ENCODE data around the gene SEZ6L2. TPM values are rescaled to one million over a fixed set of nuclear protein-coding genes. Genes with fewer than 3 reads are reported as not detected.

The SEZ6L2 gene
- total and polyA plus RNA-seq, 2 of the 8 experiments (the other 6 are each of a cell fraction or from before 2014, with no cell fraction given): 43.5 to 47.7 TPM

- no peak for TF ChIP-seq MAFK (IDR thresholded peaks at IDR 0.05; ENCODE audit: low read depth, low read length)
- TF ChIP-seq TAF7 (optimal IDR thresholded peaks at IDR 0.05; ENCODE audit: borderline replicate concordance, low read depth, low read length): no peak
- TF ChIP-seq SIRT6 (IDR thresholded peaks at IDR 0.05; ENCODE audit: low read length): no peak
- no peak for TF ChIP-seq NRF1 (IDR thresholded peaks at IDR 0.05; ENCODE audit: low read depth, low read length)
- TF ChIP-seq ATF2 (IDR thresholded peaks at IDR 0.05; ENCODE audit: low read length): no peak
- TF ChIP-seq JUN (IDR thresholded peaks at IDR 0.05; ENCODE audit: low read depth, low read length): no peak
- no peak for TF ChIP-seq TAF1 (IDR thresholded peaks at IDR 0.05; ENCODE audit: low read depth, low read length)
Measured at GRCh38 chr16:29860218-29860617, 39.1 kb downstream of the SEZ6L2 start (continued).
